ENCODE results near the gene DTX3.

DNA sequence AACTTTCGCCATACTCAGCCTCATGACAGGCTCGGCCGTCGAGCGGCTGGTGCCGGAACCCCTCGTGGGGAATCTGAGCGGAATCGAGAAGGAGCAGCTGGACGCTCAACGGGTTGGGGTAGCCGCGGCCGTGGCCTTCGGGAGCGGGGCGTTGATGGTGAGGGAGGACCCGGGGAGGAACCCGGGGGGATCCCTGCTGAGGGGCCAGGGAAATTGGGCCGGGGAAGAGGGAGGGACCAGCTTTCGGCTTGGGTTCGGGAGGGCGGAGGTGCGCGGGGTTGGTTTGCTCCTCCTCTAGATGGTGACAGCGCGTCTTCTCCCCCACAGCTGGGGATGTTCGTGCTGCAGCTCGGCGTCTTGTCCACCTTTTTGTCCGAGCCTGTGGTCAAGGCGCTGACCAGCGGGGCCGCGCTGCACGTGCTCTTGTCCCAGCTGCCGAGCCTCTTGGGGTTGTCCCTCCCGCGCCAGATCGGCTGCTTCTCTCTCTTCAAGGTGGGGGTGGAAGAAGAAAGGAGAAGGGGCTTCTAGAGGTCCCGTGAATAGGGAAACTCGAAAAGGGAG lies 16.4 kb downstream of the DTX3 start:
- no peak for TF ChIP-seq GATA2 (IDR thresholded peaks at IDR 0.05; ENCODE audit: low read depth, low read length)
- TF ChIP-seq GATA3 (IDR thresholded peaks at IDR 0.05; ENCODE audit: low read depth, low read length) = no peak

Measured in SH-SY5Y (cell line).